DND-41 (cell line): ENCODE data around the gene SLC39A11.

Experiments used
- CTCF ChIP-seq: IDR thresholded peaks from 2 replicates; pipeline ENCODE4 v1.5.1; 2012; ENCODE audit warnings: borderline replicate concordance, low read length, moderate library complexity, mild to moderate bottlenecking; ENCODE audit not compliant: poor library complexity, severe bottlenecking; ENCODE audit errors: extremely low read depth
- EZH2 ChIP-seq: IDR thresholded peaks from 3 replicates; pipeline ENCODE4 v1.6.1; 2012; ENCODE audit warnings: borderline replicate concordance, low read depth, mild to moderate bottlenecking, moderate library complexity, low read length, inconsistent platforms; ENCODE audit not compliant: severe bottlenecking

- no peak for TF ChIP-seq CTCF
- TF ChIP-seq EZH2, result no peak
These were observed 162.5 kb downstream of the SLC39A11 start for GRCh38 chr17:72930031-72930430.
